ENCODE results near the gene RBP3.

Gene RBP3

GRCh38 chr10:47401210-47401609, 53.0 kb downstream of the RBP3 start:
- no peak for DNase-seq (ENCODE audit: low read depth in 3 of 3)

- DNase-seq (ENCODE audit: low read depth in 3 of 3) = no peak
Observed at GRCh38 chr10:47401874-47402640, 53.9 kb downstream of the RBP3 start.

DNA sequence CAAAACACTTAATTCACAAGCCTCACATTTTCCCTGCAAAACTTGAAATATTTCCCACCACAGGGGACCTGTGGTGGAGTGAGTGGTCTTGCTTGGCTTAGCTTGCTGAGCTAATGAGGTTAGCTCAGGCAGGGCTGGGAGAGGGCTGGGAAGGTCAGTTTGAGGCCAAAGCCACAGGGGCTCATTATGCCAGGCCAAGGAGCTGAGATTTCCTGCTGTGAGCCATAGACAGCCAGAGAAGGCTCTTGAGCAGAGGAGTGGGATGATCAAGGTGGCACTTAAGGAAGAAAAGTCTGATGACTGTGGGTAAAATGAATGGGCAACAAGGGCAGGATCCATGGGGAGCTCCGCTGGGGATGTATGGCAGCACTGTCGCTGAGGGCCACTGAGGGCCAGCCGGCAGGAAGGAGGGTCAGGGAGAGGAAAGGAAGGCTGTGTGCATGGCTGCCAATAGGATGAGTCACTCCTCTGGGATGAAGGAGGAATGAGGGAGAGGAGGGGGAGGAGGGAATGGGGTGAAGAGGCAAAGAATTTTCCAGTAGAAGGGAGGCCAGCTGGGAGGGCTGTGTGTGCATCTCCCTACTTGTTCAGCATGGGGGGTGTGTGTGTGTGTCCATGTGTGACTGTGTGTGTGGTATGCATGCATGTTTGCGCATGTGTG, 54.6 kb downstream of the RBP3 start:
- DNase-seq (ENCODE audit: low read depth in 3 of 3) = no peak

GRCh38 chr10:47403446-47404318, 55.5 kb downstream of the RBP3 start:
- no peak for DNase-seq (ENCODE audit: low read depth in 3 of 3)

DNA sequence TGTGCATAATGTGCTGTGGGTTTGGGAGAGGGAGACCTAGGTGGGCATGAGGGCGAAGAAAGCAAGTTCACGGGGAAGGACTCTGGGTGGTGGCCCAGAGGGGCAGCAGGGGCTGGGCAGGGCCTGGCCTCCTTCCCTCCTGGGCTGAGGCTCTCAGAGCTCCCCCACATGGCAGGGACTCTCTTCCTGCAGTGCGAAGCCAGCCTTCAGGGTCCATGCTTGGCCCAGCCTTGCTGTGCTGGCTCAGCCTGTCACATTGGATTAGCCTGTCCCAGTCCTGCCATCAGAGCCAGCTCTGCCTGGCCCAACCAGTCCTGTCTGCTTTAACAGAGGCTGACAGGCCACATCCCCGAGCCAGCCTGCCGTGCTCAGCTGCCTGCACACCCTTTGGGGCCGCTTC, 56.3 kb downstream of the RBP3 start:
- DNase-seq (ENCODE audit: low read depth in 3 of 3) = no peak

- no peak for DNase-seq (ENCODE audit: low read depth in 3 of 3)
Observed at GRCh38 chr10:47404937-47405336, 56.8 kb downstream of the RBP3 start.

- DNase-seq (ENCODE audit: low read depth in 3 of 3) = no peak
Observed at GRCh38 chr10:47405857-47406547, 57.8 kb downstream of the RBP3 start.

- DNase-seq (ENCODE audit: low read depth in 3 of 3) = no peak
Observed at GRCh38 chr10:47406548-47406869, 58.3 kb downstream of the RBP3 start.

DNA sequence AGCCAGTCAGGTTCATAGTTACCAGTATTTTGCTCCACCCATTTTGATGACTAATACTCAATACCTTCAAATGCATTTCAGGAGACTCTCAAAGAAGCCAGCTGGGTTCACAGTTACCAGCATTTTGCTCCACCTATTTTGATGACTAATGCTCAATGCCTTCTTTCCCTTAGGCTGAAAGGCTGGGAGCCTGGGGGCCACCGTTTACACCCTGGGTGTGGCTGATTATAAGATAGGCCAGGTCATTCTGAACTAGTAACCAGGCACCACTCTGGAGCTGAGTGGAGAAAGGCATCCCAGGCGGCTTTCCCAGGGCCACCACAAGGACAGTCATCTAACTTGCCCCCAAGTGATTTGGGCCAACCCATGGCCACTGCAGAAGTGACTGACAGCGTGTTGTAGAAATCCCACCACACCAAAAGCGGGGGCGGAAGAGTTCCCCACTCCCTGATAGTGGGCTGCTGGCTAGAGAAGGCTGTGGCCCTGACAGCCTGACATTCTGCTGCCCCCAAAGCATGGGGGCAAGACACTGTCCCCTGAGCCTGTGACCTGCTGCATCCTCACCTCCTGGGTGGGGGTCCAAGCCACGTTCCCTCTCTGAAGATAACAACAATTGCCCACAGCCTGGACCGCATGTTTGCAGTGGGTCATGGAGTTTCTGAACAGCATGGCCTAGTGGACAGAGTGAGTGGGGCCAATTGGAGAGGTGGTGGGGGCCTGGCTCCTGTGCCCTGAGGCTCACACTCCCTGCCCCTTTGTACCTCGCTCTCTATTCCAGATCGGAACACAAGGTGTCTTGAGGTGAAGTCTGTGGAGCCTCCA, 58.9 kb downstream of the RBP3 start:
- DNase-seq (ENCODE audit: low read depth in 3 of 3) = no peak

All from stimulated activated CD4-positive, alpha-beta T cell treated with anti-CD3 and anti-CD28 coated beads, TNF-alpha, amount 100 ng/mL, for 48 hours (primary cell).